Measurements from ENCODE around the gene ARFIP1. TPM values are rescaled to one million over a fixed set of nuclear protein-coding genes. Genes with fewer than 3 reads are reported as not detected.

ARFIP1 gene
- total and polyA plus RNA-seq, 2 of the 8 experiments (the other 6 are each of a cell fraction or from before 2014, with no cell fraction given), result 13.5 to 38.0 TPM

- DNase-seq (ENCODE audit: low read depth in 1 of 2, low spot score in 2 of 2), result no peak
- FAIRE-seq, result no peak
- Histone ChIP-seq H3K9ac (replicated peaks in 1 of 4; ENCODE audit: extremely low read depth in 1 of 4, low read depth in 3 of 4, low read length in 3 of 4) (no peak overlapping the region), H3K9me3 (ENCODE audit: insufficient read depth in 2 of 2, low read depth in 1 of 2, low read length in 1 of 2) (peaks cover 0 to 2% of the 10 kb centered on the region in 2 experiments; a peak in 1 of 4 replicates), H4K5ac (ENCODE audit: insufficient read length, low read depth, low read length) (peak overlapping the region; percentile 29), H3K4me2 (ENCODE audit: insufficient read depth in 1 of 2, low read depth in 2 of 2, low read length in 2 of 2) (no peak overlapping the region), H2AK5ac (ENCODE audit: low read depth, low read length) (no peak overlapping the region), H3K4me1 (replicated peaks in 1 of 4; ENCODE audit: control insufficient read depth in 3 of 4, insufficient read depth in 4 of 4, low read length in 3 of 4) (peaks cover 7 to 16% (median 10%) of the 10 kb centered on the region in 4 experiments; a peak in 6 of 7 replicates), H3K79me1 (ENCODE audit: low read depth, low read length) (no peaks in the 10 kb centered on the region), H2BK20ac (ENCODE audit: low read length) (peak overlapping the region; percentile 88; the same call in 1 of the 2 replicates), H2AFZ (ENCODE audit: low read length) (no peak overlapping the region), H3K56ac (replicated peaks; ENCODE audit: insufficient read length, low read depth, low read length) (no peak overlapping the region), H3K23me2 (ENCODE audit: low read depth, low read length) (no peaks in the 10 kb centered on the region), H4K91ac (replicated peaks; ENCODE audit: insufficient read length, low read length) (no peak overlapping the region), H2BK12ac (ENCODE audit: low read depth, low read length) (no peak overlapping the region), H4K8ac (ENCODE audit: extremely low read depth, insufficient read depth, low read length) (no peak overlapping the region), H2BK5ac (ENCODE audit: low read depth, low read length) (peak overlapping the region; percentile 17; the same call in 1 of the 2 replicates), H2BK15ac (ENCODE audit: low read length) (no peak overlapping the region), H3K27ac (ENCODE audit: low read depth, low read length) (0 out of 2 replicates have a peak overlapping the region, but pooled peaks have one; percentile 0), H3K79me2 (ENCODE audit: control insufficient read depth in 1 of 2, insufficient read depth in 2 of 2, low read length in 2 of 2) (peaks cover 0 to 18% of the 10 kb centered on the region in 2 experiments; a peak in 3 of 4 replicates), H4K20me1 (replicated peaks in 1 of 2; ENCODE audit: control insufficient read depth in 1 of 2, insufficient read depth in 2 of 2, low read length in 2 of 2) (no peaks in the 10 kb centered on the region), H3K4me3 (ENCODE audit: extremely low read depth in 1 of 4, insufficient read depth in 2 of 4, low read depth in 3 of 4, low read length in 4 of 4) (no peak overlapping the region), H3K4ac (replicated peaks; ENCODE audit: insufficient read length, low read depth, low read length) (no peak overlapping the region), H3K14ac (ENCODE audit: insufficient read length) (no peak overlapping the region), H3K23ac (ENCODE audit: insufficient read length) (no peak overlapping the region), H3K27me3 (replicated peaks in 1 of 4; ENCODE audit: control insufficient read depth in 3 of 4, extremely low read depth in 1 of 4, insufficient read depth in 3 of 4, low read length in 3 of 4) (no peaks in the 10 kb centered on the region), H2BK120ac (replicated peaks; ENCODE audit: low read depth, low read length) (peak overlapping the region; percentile 40), H3K36me3 (ENCODE audit: control insufficient read depth in 2 of 4, insufficient read depth in 4 of 4, low read length in 3 of 4) (no peaks in the 10 kb centered on the region; a peak in 1 of 8 replicates), H3K18ac (ENCODE audit: extremely low read depth, low read length) (no peak overlapping the region)
- ChIA-PET POLR2A (ENCODE audit: partially characterized antibody) (no interaction called here), CTCF (ENCODE audit: partially characterized antibody) (interaction anchor here (0.6 to 7.7 kb wide), 9 partner anchors 10 to 279 kb away, joined by 3 to 59 read pairs (median 3); partner anchors contain the start of gene FHDC1)
- WGBS, 2 experiments (ENCODE audit: extremely low coverage in 1 of 2, insufficient coverage in 1 of 2, insufficient read length in 1 of 2, insufficient replicate concordance in 2 of 2, low coverage in 1 of 2, low lambda C conversion rate in 2 of 2, missing lambda C conversion rate in 1 of 2), result 83% methylated on average over 3 of the region's 3 CpGs; no CpG with 5 or more reads in 1 of the 2 experiments
- TF ChIP-seq TAF7 (optimal IDR thresholded peaks at IDR 0.05; ENCODE audit: borderline replicate concordance, low read depth, low read length), result no peak
- no peak for TF ChIP-seq SIN3A (conservative IDR thresholded peaks at IDR 0.05 in 1 of 2, IDR thresholded peaks at IDR 0.05 in 1 of 2; ENCODE audit: low read depth in 1 of 2, low read length in 2 of 2)
- no peak for TF ChIP-seq TAF1 (IDR thresholded peaks at IDR 0.05; ENCODE audit: low read depth, low read length)
- no peak for TF ChIP-seq GABPA (IDR thresholded peaks at IDR 0.05; ENCODE audit: borderline replicate concordance, insufficient read depth, low read length)
- no peak for TF ChIP-seq RAD21 (IDR thresholded peaks at IDR 0.05 in 1 of 2, conservative IDR thresholded peaks at IDR 0.05 in 1 of 2; ENCODE audit: low read depth in 2 of 2, low read length in 2 of 2)
- TF ChIP-seq GTF2F1 (IDR thresholded peaks at IDR 0.05; ENCODE audit: borderline replicate concordance, low read depth, low read length), result no peak
- TF ChIP-seq BCL11A (IDR thresholded peaks at IDR 0.05; ENCODE audit: low read depth in 2 of 2, low read length in 2 of 2), result no peak
- TF ChIP-seq CEBPB (IDR thresholded peaks at IDR 0.05; ENCODE audit: low read depth, low read length), result no peak
- TF ChIP-seq BACH1 (IDR thresholded peaks at IDR 0.05; ENCODE audit: low read length), result no peak
- TF ChIP-seq MAFK (IDR thresholded peaks at IDR 0.05; ENCODE audit: low read depth, low read length), result no peak
- TF ChIP-seq JUND (IDR thresholded peaks at IDR 0.05; ENCODE audit: low read length), result no peak
- no peak for TF ChIP-seq JUN (IDR thresholded peaks at IDR 0.05; ENCODE audit: low read depth, low read length)
- no peak for TF ChIP-seq RFX5 (IDR thresholded peaks at IDR 0.05; ENCODE audit: borderline replicate concordance, low read depth, low read length)
- TF ChIP-seq POU5F1 (IDR thresholded peaks at IDR 0.05; ENCODE audit: low read depth, low read length), result no peak
These were observed 68.8 kb downstream of the ARFIP1 start for GRCh38 chr4:152848508-152848907.
